GM18505 (cell line): ENCODE data around the gene PRRT3.
A peak's percentile ranks its signal among the peaks of the same experiment; 100 is the strongest.

Source experiments
- ATAC-seq: cut with Tn5 transposase; IDR thresholded peaks from one replicate; pipeline ENCODE4 v1.9.1; 2021; ENCODE audit not compliant: unreplicated experiment
- POLR2A ChIP-seq: IDR thresholded peaks from 4 replicates; pipeline ENCODE4 v1.6.1; 2011; ENCODE audit warnings: borderline replicate concordance; ENCODE audit not compliant: insufficient read depth, insufficient read length; ENCODE audit errors: extremely low read depth

The PRRT3 gene

GRCh38 chr3:9951962-9952805 lies at the start of gene PRRT3:
TSS of gene PRRT3 (minus strand) at chr3:9952408. CDS start at chr3:9950115, 2,293 bp downstream.
- no peak for TF ChIP-seq POLR2A
- ATAC-seq: peak; percentile 69

DNA sequence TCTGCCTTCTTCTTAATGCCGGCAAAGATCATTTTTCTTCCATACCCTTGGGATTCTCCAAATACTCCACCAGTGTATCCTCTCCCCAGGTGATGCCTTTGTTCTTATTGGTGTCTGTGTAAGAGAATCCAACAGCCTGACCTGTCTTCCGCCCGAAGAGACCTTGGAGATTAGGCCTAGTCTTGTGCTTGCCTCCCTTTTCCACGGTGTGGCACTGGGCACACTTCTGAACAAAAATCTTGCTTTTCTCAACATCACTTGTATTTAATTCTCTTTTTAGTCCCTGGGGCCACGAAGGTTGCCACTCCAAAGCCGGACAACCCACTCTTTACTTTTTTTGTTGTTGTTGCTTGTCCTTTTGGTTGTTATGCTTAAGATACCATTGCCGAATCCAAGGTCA lies 48.5 kb upstream of the PRRT3 start:
- no peak for ATAC-seq
- TF ChIP-seq POLR2A: no peak

- no peak for TF ChIP-seq POLR2A
- no peak for ATAC-seq
Measured at GRCh38 chr3:9994086-9994844, 42.1 kb upstream of the PRRT3 start.

GRCh38 chr3:9986230-9986725 lies 34.1 kb upstream of the PRRT3 start:
- peak; percentile 33 for ATAC-seq
- TF ChIP-seq POLR2A: no peak

DNA sequence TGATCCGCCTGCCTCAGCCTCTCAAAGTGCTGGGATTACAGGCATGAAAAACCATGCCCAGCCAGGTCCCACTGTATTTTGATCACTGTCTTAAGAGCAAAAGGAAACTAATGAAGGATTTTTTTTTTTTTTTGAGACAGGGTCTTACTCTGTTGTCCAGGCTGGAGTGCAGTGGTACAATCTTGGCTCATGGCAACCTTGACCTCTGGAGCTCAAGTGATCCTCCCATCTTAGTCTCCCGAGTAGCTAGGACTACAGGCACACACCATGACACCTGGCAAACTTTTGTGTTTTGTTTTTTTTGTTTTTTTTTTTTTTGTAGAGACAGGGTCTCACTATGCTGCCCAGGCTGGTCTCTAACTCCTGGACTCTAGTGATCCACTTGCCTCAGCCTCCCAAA lies 28.0 kb upstream of the PRRT3 start:
- ATAC-seq: no peak
- TF ChIP-seq POLR2A: no peak

DNA sequence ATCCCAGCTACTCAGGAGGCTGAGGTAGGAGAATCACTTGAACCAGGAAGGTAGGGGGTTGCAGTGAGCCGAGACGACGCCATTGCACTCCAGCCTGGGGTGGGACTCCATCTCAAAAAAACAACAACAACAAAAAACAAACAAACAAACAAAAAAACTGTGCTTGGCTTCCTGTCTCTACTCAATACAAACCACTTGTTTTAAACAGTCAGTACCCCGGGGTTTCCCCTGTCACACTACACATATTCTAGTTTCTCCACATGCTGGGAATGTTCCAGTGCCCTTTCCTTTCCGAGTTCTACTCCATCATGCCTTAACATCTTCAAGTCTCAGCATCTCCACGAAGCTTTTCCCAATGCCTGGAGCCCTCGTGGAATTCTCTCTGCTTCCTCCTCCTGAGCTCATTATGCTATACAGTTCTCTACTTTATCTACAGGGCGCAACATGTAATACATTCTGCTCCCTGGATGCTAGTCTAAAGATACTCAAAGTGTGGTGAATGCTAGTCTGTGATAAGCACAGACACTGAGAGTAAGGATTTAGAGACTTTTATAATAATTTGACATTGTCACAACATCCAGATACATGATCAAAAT lies 26.6 kb upstream of the PRRT3 start:
- no peak for ATAC-seq
- TF ChIP-seq POLR2A: no peak

DNA sequence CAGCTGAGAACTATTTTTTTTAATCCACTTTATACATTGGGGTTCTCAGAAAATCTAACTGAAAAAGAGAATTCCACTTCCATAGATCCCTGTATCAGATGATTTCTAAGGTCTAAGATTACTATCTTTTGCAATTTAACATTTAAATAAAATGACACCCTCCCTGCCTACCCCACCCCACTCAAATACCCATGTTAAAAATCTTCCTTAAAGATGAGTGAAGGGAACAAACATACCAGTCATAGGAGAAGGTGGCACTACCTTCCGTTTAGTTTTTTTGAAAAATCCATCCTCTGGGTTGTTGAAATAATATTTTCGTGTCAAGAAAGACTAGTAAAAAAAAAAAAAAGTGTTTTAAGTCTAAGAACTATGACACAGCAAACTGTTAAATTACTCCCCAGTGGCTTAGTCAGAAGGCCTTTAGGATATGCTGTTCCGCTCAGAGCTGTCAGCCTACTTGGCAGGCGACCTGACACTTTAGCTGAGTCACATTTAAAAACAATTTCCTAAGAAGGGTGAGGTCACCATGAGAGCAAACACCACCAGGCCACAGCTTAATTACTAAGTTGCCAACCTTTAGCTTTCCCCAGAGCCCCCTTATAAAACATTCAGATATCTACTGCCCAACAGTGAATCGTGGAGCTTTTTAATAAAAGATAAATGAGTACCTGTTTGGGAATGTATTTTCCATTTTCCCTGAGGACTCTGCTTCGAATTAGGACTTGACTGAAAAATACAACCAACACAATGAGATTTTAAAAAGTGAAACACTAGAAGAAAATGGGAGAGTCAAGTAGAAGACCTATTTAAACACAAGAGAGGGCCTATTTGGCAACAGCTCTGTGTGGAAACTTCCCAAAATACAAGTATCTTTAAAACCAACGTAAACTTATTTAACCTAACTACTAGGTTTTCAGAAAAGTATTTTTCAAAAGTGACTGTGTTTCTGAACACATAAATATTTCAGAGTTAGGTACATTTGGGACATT lies 24.8 kb upstream of the PRRT3 start:
- no peak for TF ChIP-seq POLR2A
- ATAC-seq: no peak

- no peak for ATAC-seq
Measured at GRCh38 chr3:9970020-9970652, 17.9 kb upstream of the PRRT3 start.

GRCh38 chr3:9969632-9970019 lies 17.4 kb upstream of the PRRT3 start:
- ATAC-seq: no peak
- TF ChIP-seq POLR2A: no peak

More at GRCh38 chr3:9970020-9970652, 17.9 kb upstream of the PRRT3 start:
- no peak for TF ChIP-seq POLR2A

DNA sequence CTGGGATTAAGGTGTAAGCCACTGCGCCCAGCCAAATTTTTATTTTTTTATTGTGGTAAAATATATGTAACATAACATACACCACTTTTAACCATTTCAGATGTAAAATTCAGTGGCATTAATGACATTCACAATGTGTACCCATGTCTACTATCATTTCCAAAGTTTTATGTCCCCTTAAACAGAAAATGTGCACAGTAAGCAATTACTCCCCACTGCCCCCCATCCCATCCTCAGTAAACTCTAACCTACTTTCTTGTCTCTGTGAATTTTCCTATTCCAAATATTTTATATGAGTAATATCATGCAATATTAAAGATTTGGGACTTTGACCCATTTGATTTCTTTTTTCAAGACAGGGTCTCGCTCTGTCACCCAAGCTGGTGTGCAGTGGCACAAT lies 14.6 kb upstream of the PRRT3 start:
- no peak for ATAC-seq
- TF ChIP-seq POLR2A: no peak

DNA sequence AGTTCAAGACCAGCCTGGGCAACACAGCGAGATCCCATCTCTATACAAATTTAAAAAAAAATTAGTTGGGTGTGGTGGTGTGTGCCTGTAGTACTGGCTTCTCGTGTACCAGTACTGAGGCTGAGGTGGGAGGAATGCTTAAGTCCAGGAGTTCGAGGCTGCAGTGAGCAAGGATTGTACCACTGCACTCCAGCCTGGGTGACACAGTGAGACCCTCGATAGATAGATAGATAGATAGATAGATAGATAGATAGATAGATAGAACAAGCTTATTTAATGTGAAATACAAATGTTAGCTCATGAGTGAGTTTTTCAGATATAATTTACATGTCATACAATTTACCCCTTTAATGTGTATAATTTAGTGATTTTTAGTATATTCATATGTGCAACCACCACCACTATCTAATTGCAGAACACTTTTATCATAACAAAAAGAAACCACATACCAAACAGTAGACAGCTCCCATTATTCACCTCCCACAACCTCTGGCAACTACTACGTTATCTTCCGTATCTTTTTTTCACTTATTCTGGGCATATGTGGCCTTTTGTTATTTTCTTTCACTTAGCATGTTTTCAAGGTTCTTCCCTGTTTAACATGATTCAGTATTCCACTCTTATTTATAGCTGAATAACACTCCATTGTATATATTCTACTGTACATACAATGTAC lies 13.1 kb upstream of the PRRT3 start:
- TF ChIP-seq POLR2A: no peak
- ATAC-seq: no peak
